Vagina (tissue), 2 donors: ENCODE results near the gene ARHGAP10.

Experiments
- POLR2A ChIP-seq, 2 donors: fragments of 450-650 bp; IDR thresholded peaks; one replicate each; pipeline ENCODE4 v1.6.1; 2017; ENCODE audit warnings: antibody characterized with exemption in 2 of 2, mild to moderate bottlenecking in 2 of 2, moderate library complexity in 2 of 2
- POLR2AphosphoS5 ChIP-seq, 2 donors: sonication (generic); formaldehyde crosslinking; IDR thresholded peaks; one replicate each; pipeline ENCODE4 v1.9.0; 2017; ENCODE audit warnings: antibody characterized with exemption in 2 of 2, mild to moderate bottlenecking in 2 of 2, low read depth in 1 of 2; ENCODE audit not compliant: insufficient read depth in 1 of 2
- TF ChIP-seq, protein P1 (sequence below), 3 experiments: fragments of 450-650 bp in 2 of 3; fragments of 200-600 bp in 1 of 3; sonication (generic) in 1 of 3; IDR thresholded peaks; one replicate each; pipeline ENCODE4 v1.5.1; 2017 to 2019; ENCODE audit warnings: antibody characterized with exemption in 3 of 3, mild to moderate bottlenecking in 2 of 3, moderate library complexity in 2 of 3

- no peak for TF ChIP-seq POLR2A (IDR thresholded peaks at IDR 0.05)
- TF ChIP-seq, protein P1, sequence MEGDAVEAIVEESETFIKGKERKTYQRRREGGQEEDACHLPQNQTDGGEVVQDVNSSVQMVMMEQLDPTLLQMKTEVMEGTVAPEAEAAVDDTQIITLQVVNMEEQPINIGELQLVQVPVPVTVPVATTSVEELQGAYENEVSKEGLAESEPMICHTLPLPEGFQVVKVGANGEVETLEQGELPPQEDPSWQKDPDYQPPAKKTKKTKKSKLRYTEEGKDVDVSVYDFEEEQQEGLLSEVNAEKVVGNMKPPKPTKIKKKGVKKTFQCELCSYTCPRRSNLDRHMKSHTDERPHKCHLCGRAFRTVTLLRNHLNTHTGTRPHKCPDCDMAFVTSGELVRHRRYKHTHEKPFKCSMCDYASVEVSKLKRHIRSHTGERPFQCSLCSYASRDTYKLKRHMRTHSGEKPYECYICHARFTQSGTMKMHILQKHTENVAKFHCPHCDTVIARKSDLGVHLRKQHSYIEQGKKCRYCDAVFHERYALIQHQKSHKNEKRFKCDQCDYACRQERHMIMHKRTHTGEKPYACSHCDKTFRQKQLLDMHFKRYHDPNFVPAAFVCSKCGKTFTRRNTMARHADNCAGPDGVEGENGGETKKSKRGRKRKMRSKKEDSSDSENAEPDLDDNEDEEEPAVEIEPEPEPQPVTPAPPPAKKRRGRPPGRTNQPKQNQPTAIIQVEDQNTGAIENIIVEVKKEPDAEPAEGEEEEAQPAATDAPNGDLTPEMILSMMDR (IDR thresholded peaks at IDR 0.05): no peak
- TF ChIP-seq POLR2AphosphoS5 (IDR thresholded peaks at IDR 0.05; ENCODE audit: insufficient read depth in 1 of 2, low read depth in 1 of 2): no peak
Observed at GRCh38 chr4:147786031-147786430, 54.1 kb downstream of the ARHGAP10 start.
